HL-60/S4 treated with phorbol 12-myristate 13-acetate at 8.2 ng/mL for 4 days and 3 days (cell line): ENCODE measurements around the gene HOXC13.

Experiments used
- in situ Hi-C: fragments of 300-500 bp; cut with MboI; formaldehyde crosslinking; loops from 2 replicates; pipeline ENCODE4 v1.15.0; 2022; ENCODE audit warnings: low sequenced_read_pairs

HOXC13 gene

DNA sequence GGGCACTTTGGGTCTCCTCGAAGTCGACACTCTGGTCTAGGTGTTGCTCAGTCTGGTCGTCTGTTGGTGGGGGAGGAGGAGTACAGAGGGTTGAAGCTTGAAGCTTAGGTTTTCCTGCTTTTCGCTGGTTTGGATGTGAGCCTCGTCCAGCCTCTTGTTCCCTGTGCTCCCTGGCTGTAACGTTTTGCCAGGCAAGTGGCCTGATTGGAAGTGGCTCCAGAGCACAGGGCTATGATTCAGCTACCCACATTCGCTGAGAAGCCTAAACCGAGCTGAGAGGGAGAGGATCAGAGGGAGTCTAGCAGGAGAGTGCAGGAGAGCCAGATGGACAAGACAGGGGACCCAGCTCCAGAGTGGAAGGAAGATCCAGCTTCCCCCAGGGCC lies 52.4 kb downstream of the HOXC13 start:
- in situ Hi-C loops, result loop anchor here (10.0 to 25.0 kb wide), 2 partner anchors 224 to 371 kb away; partner anchors contain the start of gene GPR84

DNA sequence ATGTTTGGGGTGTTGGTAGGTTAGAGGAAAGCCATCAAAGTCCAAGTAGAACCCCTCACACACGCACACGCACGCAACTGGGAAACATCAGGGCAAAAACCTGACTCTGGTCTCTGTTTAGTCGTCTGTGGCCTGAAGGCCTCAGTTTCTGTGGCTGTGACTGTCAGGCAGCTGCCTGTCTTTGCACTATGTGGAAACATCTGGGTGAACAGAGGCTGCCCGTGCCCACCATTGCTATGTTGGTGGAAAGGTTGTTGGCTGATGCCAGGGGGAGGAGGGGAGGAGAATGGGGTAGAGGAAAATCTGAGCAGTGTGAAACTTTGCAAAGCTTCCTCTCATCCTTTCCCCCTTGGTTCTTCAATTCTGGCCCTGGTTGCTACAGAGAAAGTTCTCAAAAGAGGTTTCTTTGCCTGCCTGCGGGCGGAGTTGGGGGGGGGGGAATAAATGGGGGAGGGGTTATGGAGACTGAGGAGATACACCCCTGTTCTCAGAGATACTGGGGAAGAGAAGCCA lies 53.8 kb downstream of the HOXC13 start:
- in situ Hi-C loops, result loop anchor here (10.0 to 25.0 kb wide), 2 partner anchors 222 to 370 kb away; partner anchors contain the start of gene GPR84

DNA sequence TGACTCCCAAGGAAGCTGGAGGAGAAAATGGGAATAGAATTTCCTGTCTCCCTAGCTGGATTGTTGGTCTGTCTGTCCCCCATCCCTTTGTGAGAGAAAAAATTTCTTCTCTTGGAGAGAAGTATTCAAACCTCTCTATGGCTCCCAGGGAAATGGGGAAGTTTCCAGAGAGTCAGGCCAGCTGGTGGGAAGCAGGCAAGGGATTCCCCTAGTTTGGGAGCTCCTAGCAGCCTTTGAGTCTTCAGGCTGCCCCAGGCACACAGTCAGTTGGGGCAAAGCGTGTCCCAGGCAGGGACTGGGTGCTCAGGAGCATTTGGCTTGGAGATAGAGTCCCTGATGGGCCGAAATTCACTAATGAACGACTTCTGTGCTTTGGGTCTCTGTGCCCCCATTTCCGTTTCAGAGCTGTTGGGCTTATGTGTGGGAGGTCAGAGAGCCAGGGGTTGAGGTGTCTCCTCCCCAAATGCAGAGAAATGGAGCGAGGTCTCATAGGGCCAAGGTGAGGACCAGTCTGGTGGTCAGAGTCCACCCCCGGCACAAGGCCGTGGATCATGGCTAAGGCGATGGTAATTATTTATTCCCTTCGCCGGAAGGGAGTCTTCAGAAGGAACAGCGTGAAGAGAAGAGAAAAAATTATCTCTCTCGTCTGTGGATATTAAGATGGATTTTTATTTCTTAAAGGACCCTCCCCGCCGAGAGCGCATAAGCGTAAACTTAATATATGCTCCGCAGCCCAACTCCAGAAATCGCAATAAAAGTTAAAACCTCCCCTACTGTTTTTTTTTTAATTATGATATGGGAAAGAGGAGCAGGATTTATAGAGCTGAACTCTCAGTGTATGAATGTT lies 54.8 kb downstream of the HOXC13 start:
- in situ Hi-C loops, result loop anchor here (10.0 to 25.0 kb wide), 2 partner anchors 221 to 369 kb away; partner anchors contain the start of gene GPR84

DNA sequence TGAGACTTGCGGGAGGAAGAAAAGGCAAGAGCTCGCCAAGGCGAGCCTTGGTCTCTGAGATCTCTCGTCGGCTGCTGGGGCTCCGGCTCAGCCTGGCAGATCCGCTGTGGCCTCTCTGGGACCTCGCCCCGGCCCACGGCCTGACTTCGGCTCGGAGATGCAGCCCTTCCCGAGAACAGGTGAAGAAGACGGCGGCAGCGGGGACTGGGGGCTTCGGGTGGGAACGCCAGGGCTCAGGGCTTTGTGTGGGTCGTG lies 55.3 kb downstream of the HOXC13 start:
- in situ Hi-C loops, result loop anchor here (10.0 to 25.0 kb wide), 2 partner anchors 221 to 368 kb away; partner anchors contain the start of gene GPR84

DNA sequence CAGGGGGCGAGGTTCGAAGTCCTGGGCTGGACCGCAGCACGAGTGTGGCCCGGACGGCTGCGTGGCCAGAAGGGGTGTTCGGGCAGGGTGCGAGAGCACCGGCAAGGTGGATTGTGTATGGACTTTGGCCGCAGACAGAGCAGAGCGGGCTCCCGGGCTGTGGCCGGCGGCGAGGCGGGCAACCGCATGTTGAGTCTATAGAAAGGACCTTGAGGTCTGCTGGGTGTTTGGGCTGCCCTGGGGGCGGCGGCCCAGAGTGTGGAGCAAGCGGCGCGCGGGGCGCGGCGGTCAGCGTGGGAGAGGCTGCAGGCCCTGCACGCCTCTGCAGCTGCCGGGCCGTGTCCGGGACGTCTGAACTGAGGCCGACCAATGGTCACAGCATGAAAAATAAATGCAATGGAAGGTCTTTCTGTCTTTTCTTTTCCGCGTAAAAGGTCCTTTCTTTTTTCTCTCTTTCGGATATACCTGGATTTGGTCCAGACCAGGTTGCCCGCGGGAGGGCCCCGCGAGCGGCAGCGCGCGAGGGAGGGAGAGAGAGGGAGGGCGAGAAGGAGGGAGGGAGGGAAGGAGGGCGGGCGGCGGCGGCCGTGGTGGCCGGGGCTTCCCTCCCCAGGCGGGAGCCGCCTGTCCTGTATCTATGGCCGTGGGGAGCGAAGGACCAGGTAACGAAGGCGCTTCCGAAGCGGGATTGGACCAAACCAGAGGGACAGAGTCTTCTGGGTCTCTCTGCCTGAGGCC lies 55.8 kb downstream of the HOXC13 start:
- in situ Hi-C loops, result loop anchor here (10.0 to 25.0 kb wide), 2 partner anchors 220 to 368 kb away; partner anchors contain the start of gene GPR84

DNA sequence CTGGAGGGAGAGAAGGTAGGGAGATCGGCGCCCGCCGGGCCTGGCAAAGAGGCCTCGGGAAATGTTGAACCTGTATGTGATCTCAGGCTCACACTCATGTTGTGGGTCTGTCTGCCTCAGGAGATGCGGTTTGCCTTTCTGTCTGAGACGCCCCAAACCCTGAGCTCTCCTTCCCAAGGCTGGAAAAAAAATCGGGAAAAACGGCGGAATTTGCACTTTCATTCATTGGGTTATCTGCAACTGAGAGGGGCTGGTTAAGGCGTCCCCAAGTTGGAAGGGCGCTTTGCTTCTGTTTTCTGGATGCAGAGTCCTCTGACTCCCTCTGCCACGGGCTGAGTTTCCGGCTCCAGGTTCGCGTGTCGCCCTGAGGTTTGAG lies 56.4 kb downstream of the HOXC13 start:
- in situ Hi-C loops, result loop anchor here (10.0 to 25.0 kb wide), 2 partner anchors 220 to 367 kb away; partner anchors contain the start of gene GPR84

DNA sequence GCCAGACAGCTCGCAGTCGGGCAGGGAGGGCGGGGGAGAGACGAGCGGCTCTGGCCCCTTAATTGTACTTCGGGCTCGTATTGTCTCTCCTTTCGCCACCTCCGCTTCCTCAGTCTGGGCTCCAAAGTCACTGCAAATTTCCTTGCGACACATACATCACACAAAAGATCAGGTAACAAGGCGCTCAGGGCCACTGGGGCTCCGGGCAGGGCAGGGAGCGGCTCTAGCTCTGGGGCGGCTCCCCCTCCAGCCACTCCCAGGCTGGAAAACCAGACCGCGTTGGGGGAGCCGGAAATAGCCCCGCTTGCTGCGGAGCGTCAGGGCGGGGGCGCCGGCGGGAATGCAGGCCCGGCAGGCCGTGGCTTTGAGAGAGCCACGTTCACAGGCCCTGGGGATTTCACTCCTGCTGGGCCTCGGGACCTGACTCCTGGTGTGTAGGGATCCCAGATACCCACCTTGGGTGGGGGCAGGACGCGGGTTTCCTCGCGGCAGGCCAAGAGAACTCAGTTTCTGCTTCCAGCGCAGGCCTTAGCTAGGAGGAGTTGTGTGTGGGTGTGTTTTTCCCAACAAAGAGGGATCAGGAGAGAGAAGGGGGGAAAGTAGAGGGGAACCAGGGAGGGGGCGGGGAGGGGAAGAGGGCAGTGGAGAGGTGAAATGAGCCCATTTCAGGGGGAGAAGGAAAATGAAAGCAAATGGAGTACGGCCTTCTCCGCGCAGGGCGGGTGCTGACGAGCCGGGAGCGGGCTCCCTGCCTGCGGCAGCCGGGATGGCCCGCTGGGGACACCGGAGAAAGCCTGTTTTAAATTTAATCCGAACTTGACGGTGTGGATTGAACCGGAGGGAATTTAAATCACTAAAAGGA lies 57.0 kb downstream of the HOXC13 start:
- in situ Hi-C loops, result loop anchor here (10.0 to 25.0 kb wide), 2 partner anchors 219 to 367 kb away; partner anchors contain the start of gene GPR84
